ENCODE results near the gene TMEM53. TPM values are rescaled to one million over a fixed set of nuclear protein-coding genes. Genes with fewer than 3 reads are reported as not detected.
A peak's percentile ranks its signal among the peaks of the same experiment; 100 is the strongest.

The TMEM53 gene
- total RNA-seq, 1 experiment from 2014 or later = 6.2 TPM

DNA sequence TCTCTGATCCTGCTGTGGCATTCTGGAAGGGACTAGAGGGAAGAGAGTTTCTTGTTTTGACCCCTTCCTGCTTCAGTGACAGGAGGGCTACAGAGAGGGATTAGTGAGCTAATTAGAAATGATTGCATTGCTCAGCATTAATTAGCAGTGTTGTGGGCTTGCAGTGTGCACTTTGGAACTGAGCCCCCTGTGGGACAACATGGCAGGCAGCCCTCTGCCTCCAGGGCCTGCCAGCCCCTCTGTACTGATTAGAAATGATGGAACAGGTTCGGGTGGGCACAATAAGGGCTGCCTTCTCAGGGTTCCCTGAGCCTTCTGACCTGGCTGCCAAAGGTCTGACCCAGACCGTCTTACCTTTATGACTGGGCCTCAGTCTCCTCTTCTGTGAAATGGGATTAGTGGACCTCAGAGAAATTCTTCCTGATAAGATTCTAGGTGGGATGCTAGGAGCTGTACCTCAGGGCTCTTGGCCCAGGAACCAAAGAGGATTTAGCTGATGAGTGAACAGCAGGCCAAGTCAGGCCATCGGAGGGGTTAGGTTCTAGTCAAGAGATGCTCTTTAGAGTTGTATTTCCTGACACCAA lies 39.6 kb downstream of the TMEM53 start:
- Histone ChIP-seq H2BK15ac (ENCODE audit: low read depth, low read length) (no peak overlapping the region), H3K23me2 (ENCODE audit: insufficient read length, low read depth, low read length, poor library complexity, severe bottlenecking) (peaks cover 11% of the 10 kb centered on the region), H3K4me2 (ENCODE audit: insufficient read depth, insufficient read length, low read length) (no peak overlapping the region), H3T11ph (ENCODE audit: low read length) (no peak overlapping the region), H3K9me3 (ENCODE audit: control insufficient read depth, low read depth, low read length) (no peaks in the 10 kb centered on the region), H3K14ac (ENCODE audit: insufficient read depth, low read length) (no peak overlapping the region), H3K79me2 (ENCODE audit: insufficient read depth, low read length) (no peaks in the 10 kb centered on the region), H3K27me3 (ENCODE audit: insufficient read depth, low read length) (no peaks in the 10 kb centered on the region), H4K91ac (ENCODE audit: insufficient read length, low read depth, low read length) (no peak overlapping the region), H2BK5ac (ENCODE audit: insufficient read length, low read length) (no peak overlapping the region), H3K79me1 (ENCODE audit: insufficient read depth, low read depth, low read length, poor library complexity, severe bottlenecking) (peaks cover 4% of the 10 kb centered on the region), H2BK12ac (ENCODE audit: insufficient read length, low read depth, low read length) (no peak overlapping the region), H3K56ac (ENCODE audit: insufficient read length, low read depth, low read length) (no peak overlapping the region), H3K18ac (ENCODE audit: insufficient read length, low read depth, low read length) (no peak overlapping the region), H3K9ac (ENCODE audit: extremely low read depth, insufficient read length, low read length) (no peak overlapping the region), H3K27ac (ENCODE audit: insufficient read length, low read depth, low read length) (no peak overlapping the region), H4K5ac (ENCODE audit: insufficient read length, low read depth, low read length) (no peak overlapping the region), H3K4ac (ENCODE audit: low read depth, low read length) (no peak overlapping the region), H3K4me1 (ENCODE audit: insufficient read depth, low read length) (peaks cover 3% of the 10 kb centered on the region; the same call in 1 of the 2 replicates), H2BK120ac (ENCODE audit: low read depth, low read length, poor library complexity, severe bottlenecking) (no peak overlapping the region), H3K23ac (ENCODE audit: insufficient read length, low read depth, low read length) (no peak overlapping the region), H4K20me1 (ENCODE audit: control insufficient read depth, insufficient read depth, insufficient read length) (no peaks in the 10 kb centered on the region), H2AFZ (ENCODE audit: low read length) (no peak overlapping the region), H4K8ac (replicated peaks; ENCODE audit: insufficient read length, low read depth, low read length) (no peak overlapping the region), H2BK20ac (ENCODE audit: low read depth, low read length, poor library complexity, severe bottlenecking) (no peak overlapping the region), H2AK5ac (ENCODE audit: insufficient read length, low read length) (no peak overlapping the region)
- Mint-ChIP-seq H3K4me3 (0 out of 5 replicates have a peak overlapping the region, but pooled peaks of 1 of the 2 experiments have one; percentile 25), H3K27me3 (ENCODE audit: low read depth) (peaks cover 1% of the 10 kb centered on the region; the same call in 1 of the 2 replicates), H3K9me3 (no peaks in the 10 kb centered on the region), H3K27ac (peak overlapping the region in 1 of 3 experiments; percentile 41; a peak in 1 of 7 replicates), H3K36me3 (ENCODE audit: insufficient read depth in 1 of 3, low read depth in 3 of 3) (peaks cover 33 to 64% (median 63%) of the 10 kb centered on the region in 3 experiments), H3K4me1 (peaks cover 19 to 21% of the 10 kb centered on the region in 2 experiments)
- no CpG with 5 or more reads among the region's 3 CpGs for WGBS (ENCODE audit: extremely low coverage, insufficient read length, low lambda C conversion rate)
- DNase-seq = no peak
- TF ChIP-seq, protein P1, sequence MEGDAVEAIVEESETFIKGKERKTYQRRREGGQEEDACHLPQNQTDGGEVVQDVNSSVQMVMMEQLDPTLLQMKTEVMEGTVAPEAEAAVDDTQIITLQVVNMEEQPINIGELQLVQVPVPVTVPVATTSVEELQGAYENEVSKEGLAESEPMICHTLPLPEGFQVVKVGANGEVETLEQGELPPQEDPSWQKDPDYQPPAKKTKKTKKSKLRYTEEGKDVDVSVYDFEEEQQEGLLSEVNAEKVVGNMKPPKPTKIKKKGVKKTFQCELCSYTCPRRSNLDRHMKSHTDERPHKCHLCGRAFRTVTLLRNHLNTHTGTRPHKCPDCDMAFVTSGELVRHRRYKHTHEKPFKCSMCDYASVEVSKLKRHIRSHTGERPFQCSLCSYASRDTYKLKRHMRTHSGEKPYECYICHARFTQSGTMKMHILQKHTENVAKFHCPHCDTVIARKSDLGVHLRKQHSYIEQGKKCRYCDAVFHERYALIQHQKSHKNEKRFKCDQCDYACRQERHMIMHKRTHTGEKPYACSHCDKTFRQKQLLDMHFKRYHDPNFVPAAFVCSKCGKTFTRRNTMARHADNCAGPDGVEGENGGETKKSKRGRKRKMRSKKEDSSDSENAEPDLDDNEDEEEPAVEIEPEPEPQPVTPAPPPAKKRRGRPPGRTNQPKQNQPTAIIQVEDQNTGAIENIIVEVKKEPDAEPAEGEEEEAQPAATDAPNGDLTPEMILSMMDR (conservative IDR thresholded peaks at IDR 0.05) = no peak
